ENCODE data around the gene PPFIA2.
"Not testable (repeated sequence)": the region's sequence is repeated elsewhere in the genome, so short reads cannot be mapped to it uniquely, and the experiment has no call there.

PPFIA2 gene

DNA sequence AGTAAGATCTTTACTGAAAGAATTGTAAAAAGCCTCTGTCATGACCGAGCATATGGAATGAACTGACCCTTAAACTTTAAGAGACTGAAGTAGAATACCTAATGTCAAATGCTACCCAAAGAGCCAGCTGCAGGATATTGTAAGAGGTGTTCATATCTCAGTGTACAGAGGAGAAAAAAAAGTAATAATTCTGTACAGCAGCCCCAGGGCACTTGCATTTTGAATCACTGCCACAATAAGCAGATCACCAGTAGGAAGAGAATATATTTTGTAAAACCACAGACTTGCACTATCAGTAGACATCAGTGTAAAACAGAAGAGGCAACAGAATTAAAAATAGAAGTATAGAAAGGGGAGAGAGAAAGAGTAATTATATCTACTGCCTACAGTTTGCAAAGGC lies 162.6 kb downstream of the PPFIA2 start:
- Histone ChIP-seq H3K36me3 (ENCODE audit: insufficient read depth, low read length) (no peaks in the 10 kb centered on the region), H3K27ac (peak overlapping the region; percentile 29; the same call in 1 of the 2 replicates), H3K4me3 (peak overlapping the region; percentile 24; the same call in 1 of the 2 replicates), H3K9ac (ENCODE audit: insufficient read length) (no peak overlapping the region), H3K9me3 (ENCODE audit: low read depth, low read length) (no peaks in the 10 kb centered on the region; the same call in 1 of the 2 replicates)
- TF ChIP-seq POLR2AphosphoS5 (IDR thresholded peaks at IDR 0.05; ENCODE audit: borderline replicate concordance, low read depth, low read length) (no peak; the same call in 1 of the 2 replicates), FOXP2 (optimal IDR thresholded peaks at IDR 0.05; ENCODE audit: control extremely low read depth, extremely low read length, insufficient read depth) (no peak), EZH2 (IDR thresholded peaks at IDR 0.05) (no peak)
- DNase-seq (ENCODE audit: low read depth, low spot score) = peak; percentile 63

GRCh38 chr12:81591256-81591655 lies 167.9 kb downstream of the PPFIA2 start:
- Histone ChIP-seq H3K36me3 (ENCODE audit: insufficient read depth, low read length) (no peaks in the 10 kb centered on the region), H3K9ac (ENCODE audit: insufficient read length) (no peak overlapping the region), H3K4me3 (no peak overlapping the region), H3K27ac (no peak overlapping the region), H3K9me3 (ENCODE audit: low read depth, low read length) (peaks cover 4% of the 10 kb centered on the region; the same call in 1 of the 2 replicates)
- DNase-seq (ENCODE audit: low read depth, low spot score) = no peak
- TF ChIP-seq FOXP2 (optimal IDR thresholded peaks at IDR 0.05; ENCODE audit: control extremely low read depth, extremely low read length, insufficient read depth) (no peak), POLR2AphosphoS5 (IDR thresholded peaks at IDR 0.05; ENCODE audit: borderline replicate concordance, low read depth, low read length) (no peak), EZH2 (IDR thresholded peaks at IDR 0.05) (no peak)

- not testable (repeated sequence) for H3K27ac ChIP-seq; H3K9ac ChIP-seq (ENCODE audit: insufficient read length); H3K4me3 ChIP-seq; H3K9me3 ChIP-seq (ENCODE audit: low read depth, low read length); H3K36me3 ChIP-seq (ENCODE audit: insufficient read depth, low read length); DNase-seq (ENCODE audit: low read depth, low spot score)
Measured at GRCh38 chr12:81590703-81591102, 168.4 kb downstream of the PPFIA2 start.

- DNase-seq (ENCODE audit: low read depth, low spot score) = no peak
- no peak overlapping the region for H3K4me3 ChIP-seq
- H3K9ac ChIP-seq (ENCODE audit: insufficient read length) = no peak overlapping the region
- TF ChIP-seq FOXP2 (optimal IDR thresholded peaks at IDR 0.05; ENCODE audit: control extremely low read depth, extremely low read length, insufficient read depth) (no peak), EZH2 (IDR thresholded peaks at IDR 0.05) (no peak), POLR2AphosphoS5 (IDR thresholded peaks at IDR 0.05; ENCODE audit: borderline replicate concordance, low read depth, low read length) (no peak)
- H3K36me3 ChIP-seq (ENCODE audit: insufficient read depth, low read length) = no peaks in the 10 kb centered on the region
- H3K27ac ChIP-seq = no peak overlapping the region
- H3K9me3 ChIP-seq (ENCODE audit: low read depth, low read length) = peaks cover 4% of the 10 kb centered on the region; the same call in 1 of the 2 replicates
Measured at GRCh38 chr12:81588235-81589008, 170.7 kb downstream of the PPFIA2 start.

DNA sequence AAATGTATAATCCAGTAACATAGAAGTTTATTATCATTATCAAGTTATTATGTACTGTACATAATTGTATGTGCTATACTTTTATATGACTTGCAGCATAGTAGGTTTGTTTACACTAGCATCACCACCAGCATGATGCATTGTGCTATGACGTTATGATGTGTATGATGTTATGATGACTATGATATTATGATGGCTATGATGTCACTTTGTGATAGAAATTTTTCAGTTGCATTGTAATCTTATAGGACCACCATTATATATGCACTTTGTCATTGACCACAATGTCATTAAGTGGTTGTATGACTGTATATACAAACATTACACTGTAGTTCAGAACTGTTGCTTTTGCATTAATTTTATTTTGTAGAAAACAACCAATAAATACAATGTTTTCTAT lies 173.4 kb downstream of the PPFIA2 start:
- no peak for DNase-seq (ENCODE audit: low read depth, low spot score)
- no peak overlapping the region for H3K27ac ChIP-seq
- H3K4me3 ChIP-seq = no peak overlapping the region
- TF ChIP-seq FOXP2 (optimal IDR thresholded peaks at IDR 0.05; ENCODE audit: control extremely low read depth, extremely low read length, insufficient read depth) (no peak), POLR2AphosphoS5 (IDR thresholded peaks at IDR 0.05; ENCODE audit: borderline replicate concordance, low read depth, low read length) (no peak), EZH2 (IDR thresholded peaks at IDR 0.05) (no peak)
- no peaks in the 10 kb centered on the region for H3K9me3 ChIP-seq (ENCODE audit: low read depth, low read length)
- no peak overlapping the region for H3K9ac ChIP-seq (ENCODE audit: insufficient read length)
- H3K36me3 ChIP-seq (ENCODE audit: insufficient read depth, low read length) = no peaks in the 10 kb centered on the region

GRCh38 chr12:81573228-81573627 lies 185.9 kb downstream of the PPFIA2 start:
- Histone ChIP-seq H3K27ac (no peak overlapping the region), H3K9ac (ENCODE audit: insufficient read length) (no peak overlapping the region), H3K4me3 (no peak overlapping the region), H3K9me3 (ENCODE audit: low read depth, low read length) (no peaks in the 10 kb centered on the region), H3K36me3 (ENCODE audit: insufficient read depth, low read length) (no peaks in the 10 kb centered on the region)
- no peak for DNase-seq (ENCODE audit: low read depth, low spot score)
- TF ChIP-seq POLR2AphosphoS5 (IDR thresholded peaks at IDR 0.05; ENCODE audit: borderline replicate concordance, low read depth, low read length) (no peak), FOXP2 (optimal IDR thresholded peaks at IDR 0.05; ENCODE audit: control extremely low read depth, extremely low read length, insufficient read depth) (no peak), EZH2 (IDR thresholded peaks at IDR 0.05) (no peak)

DNA sequence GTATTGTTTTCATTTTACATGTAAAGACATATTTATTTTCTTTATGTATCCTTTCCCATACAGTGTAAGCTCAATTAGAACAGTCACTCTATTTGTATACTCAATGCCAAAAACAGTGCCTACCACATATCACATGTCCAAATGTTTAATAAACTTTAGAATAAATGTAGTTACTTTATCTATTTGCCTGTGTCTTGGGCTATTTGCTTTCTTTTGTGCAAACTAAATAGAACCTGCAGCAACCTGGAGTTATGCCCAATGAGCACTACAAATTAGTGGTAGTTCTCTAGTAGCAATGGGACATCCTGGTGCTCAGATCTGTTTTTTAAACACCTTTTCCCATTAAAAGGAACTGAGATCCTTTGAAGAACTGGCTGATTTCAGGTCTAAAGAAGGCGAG lies 186.7 kb downstream of the PPFIA2 start:
- no peaks in the 10 kb centered on the region for H3K36me3 ChIP-seq (ENCODE audit: insufficient read depth, low read length)
- H3K9me3 ChIP-seq (ENCODE audit: low read depth, low read length) = no peaks in the 10 kb centered on the region
- H3K9ac ChIP-seq (ENCODE audit: insufficient read length) = no peak overlapping the region
- DNase-seq (ENCODE audit: low read depth, low spot score) = no peak
- H3K27ac ChIP-seq = no peak overlapping the region
- TF ChIP-seq FOXP2 (optimal IDR thresholded peaks at IDR 0.05; ENCODE audit: control extremely low read depth, extremely low read length, insufficient read depth) (no peak), POLR2AphosphoS5 (IDR thresholded peaks at IDR 0.05; ENCODE audit: borderline replicate concordance, low read depth, low read length) (no peak), EZH2 (IDR thresholded peaks at IDR 0.05) (no peak)
- H3K4me3 ChIP-seq = no peak overlapping the region

DNA sequence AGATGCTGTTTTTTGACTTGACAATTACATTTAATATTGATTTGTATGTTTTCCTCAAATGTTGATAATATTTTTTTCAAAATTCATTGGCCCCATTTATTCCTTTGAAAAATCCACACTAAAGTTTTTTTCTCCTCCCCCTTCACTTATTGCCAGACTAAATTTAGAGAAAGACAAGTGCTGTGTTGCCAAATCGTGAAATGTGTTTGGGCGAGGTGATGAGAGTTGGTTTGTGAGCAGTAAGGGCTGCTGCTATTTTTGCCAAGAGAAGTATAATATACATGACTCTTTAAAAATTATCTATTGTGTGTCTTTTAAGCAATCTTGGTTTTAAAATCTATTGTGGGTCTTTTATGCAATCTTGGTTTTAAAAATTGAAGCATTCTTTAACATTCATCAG lies 188.9 kb downstream of the PPFIA2 start:
- TF ChIP-seq FOXP2 (optimal IDR thresholded peaks at IDR 0.05; ENCODE audit: control extremely low read depth, extremely low read length, insufficient read depth) = no peak
- TF ChIP-seq EZH2 (IDR thresholded peaks at IDR 0.05) = no peak
- TF ChIP-seq POLR2AphosphoS5 (IDR thresholded peaks at IDR 0.05; ENCODE audit: borderline replicate concordance, low read depth, low read length) = no peak
- Histone ChIP-seq H3K9me3 (ENCODE audit: low read depth, low read length) (no peaks in the 10 kb centered on the region), H3K36me3 (ENCODE audit: insufficient read depth, low read length) (no peaks in the 10 kb centered on the region), H3K4me3 (no peak overlapping the region), H3K27ac (no peak overlapping the region), H3K9ac (ENCODE audit: insufficient read length) (no peak overlapping the region)
- no peak for DNase-seq (ENCODE audit: low read depth, low spot score)

DNA sequence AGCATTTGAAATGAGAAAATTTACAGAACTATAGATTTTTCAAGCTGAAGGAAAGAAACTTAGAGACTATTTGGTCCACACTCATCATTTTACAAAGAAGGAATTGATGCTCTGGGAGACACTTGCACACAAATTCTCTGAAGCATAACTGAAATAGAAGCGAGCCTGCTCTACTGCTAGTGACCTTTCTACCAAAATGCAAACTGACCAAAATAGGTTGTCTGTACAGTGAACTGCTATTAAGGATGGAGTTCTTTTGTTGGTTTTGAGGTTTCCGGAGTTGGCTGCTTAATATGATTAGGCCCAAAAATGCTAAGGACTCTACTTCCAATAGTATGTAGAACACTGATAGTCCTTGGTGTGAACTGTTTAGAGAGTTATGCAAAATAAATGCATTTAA lies 194.9 kb downstream of the PPFIA2 start:
- TF ChIP-seq FOXP2 (optimal IDR thresholded peaks at IDR 0.05; ENCODE audit: control extremely low read depth, extremely low read length, insufficient read depth) (no peak), POLR2AphosphoS5 (IDR thresholded peaks at IDR 0.05; ENCODE audit: borderline replicate concordance, low read depth, low read length) (no peak), EZH2 (IDR thresholded peaks at IDR 0.05) (no peak)
- no peak for DNase-seq (ENCODE audit: low read depth, low spot score)

More for the DNA sequence above, 194.9 kb downstream of the PPFIA2 start:
- H3K9ac ChIP-seq (ENCODE audit: insufficient read length) = no peak overlapping the region
- no peaks in the 10 kb centered on the region for H3K36me3 ChIP-seq (ENCODE audit: insufficient read depth, low read length)
- no peaks in the 10 kb centered on the region for H3K9me3 ChIP-seq (ENCODE audit: low read depth, low read length)
- H3K4me3 ChIP-seq = no peak overlapping the region
- H3K27ac ChIP-seq = no peak overlapping the region
